HG02763 (cell line): ENCODE data around the gene GREB1L.

Source experiments
- ATAC-seq: cut with Tn5 transposase; IDR thresholded peaks from one replicate; pipeline ENCODE4 v1.9.1; 2021; ENCODE audit warnings: mild to moderate bottlenecking, moderate library complexity; ENCODE audit not compliant: unreplicated experiment

Gene GREB1L

GRCh38 chr18:21444465-21445212, 202.6 kb downstream of the GREB1L start:
- ATAC-seq: no peak

GRCh38 chr18:21448299-21448698, 206.3 kb downstream of the GREB1L start:
- ATAC-seq: no peak

- no peak for ATAC-seq
These were observed 207.6 kb downstream of the GREB1L start for GRCh38 chr18:21449367-21450290.

GRCh38 chr18:21450503-21450902, 208.5 kb downstream of the GREB1L start:
- ATAC-seq: no peak

- ATAC-seq: no peak
These were observed 208.9 kb downstream of the GREB1L start for GRCh38 chr18:21450913-21451312.

- no peak for ATAC-seq
These were observed 209.8 kb downstream of the GREB1L start for GRCh38 chr18:21451851-21452250.

GRCh38 chr18:21452276-21452780, 210.3 kb downstream of the GREB1L start:
- no peak for ATAC-seq

GRCh38 chr18:21452796-21453510, 210.9 kb downstream of the GREB1L start:
- no peak for ATAC-seq

GRCh38 chr18:21453511-21453901, 211.5 kb downstream of the GREB1L start:
- ATAC-seq: no peak

GRCh38 chr18:21454725-21455124, 212.7 kb downstream of the GREB1L start:
- no peak for ATAC-seq

GRCh38 chr18:21456428-21457178, 214.6 kb downstream of the GREB1L start:
- ATAC-seq: no peak

GRCh38 chr18:21457179-21457535, 215.1 kb downstream of the GREB1L start:
- no peak for ATAC-seq

- no peak for ATAC-seq
These were observed 216.3 kb downstream of the GREB1L start for GRCh38 chr18:21458310-21458709.

GRCh38 chr18:21458788-21459187, 216.8 kb downstream of the GREB1L start:
- no peak for ATAC-seq

- no peak for ATAC-seq
These were observed 217.8 kb downstream of the GREB1L start for GRCh38 chr18:21459706-21460286.

GRCh38 chr18:21461460-21461859, 219.4 kb downstream of the GREB1L start:
- no peak for ATAC-seq

GRCh38 chr18:21463718-21464117, 221.7 kb downstream of the GREB1L start:
- no peak for ATAC-seq

GRCh38 chr18:21468514-21469164, 226.6 kb downstream of the GREB1L start:
- no peak for ATAC-seq

GRCh38 chr18:21472741-21473140, 230.7 kb downstream of the GREB1L start:
- no peak for ATAC-seq

- ATAC-seq: no peak
These were observed 232.6 kb downstream of the GREB1L start for GRCh38 chr18:21474621-21475020.
